A549 (cell line): ENCODE results near the gene NAP1L4. TPM values are rescaled to one million over a fixed set of nuclear protein-coding genes. Genes with fewer than 3 reads are reported as not detected.
A peak's percentile ranks its signal among the peaks of the same experiment; 100 is the strongest.

Experiments used
- ATOH8 ChIP-seq: fragments of 250-450 bp; sonication (Bioruptor Pico); IDR thresholded peaks from 2 replicates; pipeline ENCODE4 v1.5.0; 2020; ENCODE audit warnings: low read depth, mild to moderate bottlenecking, moderate library complexity
- BCL3 ChIP-seq: fragments of >200 bp; sonication (Bioruptor Twin); formaldehyde crosslinking; IDR thresholded peaks from 3 replicates; pipeline ENCODE4 v1.6.1; 2016
- CBX2 ChIP-seq: fragments of 200-600 bp; sonication (generic); IDR thresholded peaks from 2 replicates; pipeline ENCODE4 v1.6.1; 2016; ENCODE audit warnings: low read depth, mild to moderate bottlenecking, borderline replicate concordance
- CEBPB ChIP-seq, 2 experiments: fragments of >200 bp in 1 of 2; sonication (Bioruptor Twin) in 1 of 2; formaldehyde crosslinking in 1 of 2; IDR thresholded peaks; 2 replicates each; pipeline ENCODE4 v1.6.1; 2012 to 2016
- CHD2 ChIP-seq: fragments of 150-350 bp; IDR thresholded peaks from 2 replicates; pipeline ENCODE4 v1.6.1; 2014; ENCODE audit warnings: low read length; ENCODE audit not compliant: partially characterized antibody
- CHD4 ChIP-seq: fragments of 200-600 bp; sonication (generic); IDR thresholded peaks from 2 replicates; pipeline ENCODE4 v1.6.1; 2016; ENCODE audit warnings: antibody characterized with exemption, mild to moderate bottlenecking, borderline replicate concordance
- EHF ChIP-seq: fragments of 250-450 bp; sonication (Bioruptor Pico); IDR thresholded peaks from 2 replicates; pipeline ENCODE4 v1.5.0; 2020; ENCODE audit warnings: mild to moderate bottlenecking
- EHMT2 ChIP-seq: fragments of 200-600 bp; sonication (generic); IDR thresholded peaks from 2 replicates; pipeline ENCODE4 v1.6.1; 2016; ENCODE audit warnings: antibody characterized with exemption, low read depth, mild to moderate bottlenecking, moderate library complexity
- ESRRA ChIP-seq: fragments of 150-350 bp; IDR thresholded peaks from 2 replicates; pipeline ENCODE4 v1.6.1; 2014; ENCODE audit warnings: mild to moderate bottlenecking, low read length, borderline replicate concordance
- FOSB ChIP-seq: fragments of 250-450 bp; sonication (Bioruptor Pico); IDR thresholded peaks from 2 replicates; pipeline ENCODE4 v1.5.0; 2020; ENCODE audit warnings: mild to moderate bottlenecking, moderate library complexity
- FOSL2 ChIP-seq, 2 experiments: fragments of 450-650 bp in 1 of 2; fragments of >200 bp in 1 of 2; sonication (Bioruptor Twin) in 1 of 2; formaldehyde crosslinking; IDR thresholded peaks; 2 replicates each; pipeline versions ENCODE4 v1.5.0 to v1.6.1; 2016 to 2020; ENCODE audit warnings: mild to moderate bottlenecking in 1 of 2, moderate library complexity in 1 of 2
- FOXS1 ChIP-seq: fragments of 250-450 bp; sonication (Bioruptor Pico); IDR thresholded peaks from 2 replicates; pipeline ENCODE4 v1.5.0; 2020; ENCODE audit warnings: mild to moderate bottlenecking, moderate library complexity
- GATA3 ChIP-seq: IDR thresholded peaks from 2 replicates; pipeline ENCODE4 v1.6.1; 2012; ENCODE audit warnings: borderline replicate concordance
- HDAC2 ChIP-seq: fragments of 200-600 bp; sonication (generic); IDR thresholded peaks from 2 replicates; pipeline ENCODE4 v1.6.1; 2016
- HES2 ChIP-seq: fragments of >200 bp; sonication (Bioruptor Twin); formaldehyde crosslinking; IDR thresholded peaks from 2 replicates; pipeline ENCODE4 v1.6.1; 2016
- HMGXB4 ChIP-seq: fragments of 250-450 bp; sonication (Bioruptor Pico); IDR thresholded peaks from 2 replicates; pipeline ENCODE4 v1.5.0; 2021; ENCODE audit warnings: mild to moderate bottlenecking, moderate library complexity, borderline replicate concordance
- HOXA7 ChIP-seq: fragments of 250-450 bp; sonication (Bioruptor Pico); IDR thresholded peaks from 2 replicates; pipeline ENCODE4 v1.5.0; 2020; ENCODE audit warnings: mild to moderate bottlenecking, moderate library complexity
- HOXB13 ChIP-seq: fragments of 250-450 bp; sonication (Bioruptor Pico); IDR thresholded peaks from 2 replicates; pipeline ENCODE4 v1.5.0; 2020; ENCODE audit warnings: low read depth, mild to moderate bottlenecking, moderate library complexity
- HOXB5 ChIP-seq: fragments of 250-450 bp; sonication (Bioruptor Pico); IDR thresholded peaks from 2 replicates; pipeline ENCODE4 v1.5.0; 2020; ENCODE audit warnings: mild to moderate bottlenecking, moderate library complexity
- JUNB ChIP-seq: fragments of >200 bp; sonication (Bioruptor Twin); formaldehyde crosslinking; IDR thresholded peaks from 2 replicates; pipeline ENCODE4 v1.6.1; 2016
- MAFK ChIP-seq: fragments of 450-650 bp; IDR thresholded peaks from 2 replicates; pipeline ENCODE4 v1.6.1; 2014; ENCODE audit not compliant: partially characterized antibody
- MAX ChIP-seq: IDR thresholded peaks from 2 replicates; pipeline ENCODE4 v1.6.1; 2012
- MYC ChIP-seq: IDR thresholded peaks from 2 replicates; pipeline ENCODE4 v1.6.1; 2012; ENCODE audit warnings: mild to moderate bottlenecking, inconsistent platforms, low read length, improper control_type of control experiment, borderline replicate concordance
- NFE2L2 ChIP-seq: fragments of 150-350 bp; conservative IDR thresholded peaks from 2 replicates; pipeline ENCODE4 v1.6.1; 2014; ENCODE audit warnings: low read length
- NPAS2 ChIP-seq: fragments of 250-450 bp; sonication (Bioruptor Pico); IDR thresholded peaks from 2 replicates; pipeline ENCODE4 v1.8.0; 2022; ENCODE audit warnings: mild to moderate bottlenecking, moderate library complexity, borderline replicate concordance
- NR3C1 ChIP-seq: fragments of >200 bp; sonication (Bioruptor Twin); formaldehyde crosslinking; IDR thresholded peaks from 3 replicates; pipeline ENCODE4 v1.6.1; 2017
- PBX3 ChIP-seq: IDR thresholded peaks from 2 replicates; pipeline ENCODE4 v1.6.1; 2012
- PHF8 ChIP-seq: fragments of 200-600 bp; sonication (generic); IDR thresholded peaks from 2 replicates; pipeline ENCODE4 v1.6.1; 2016; ENCODE audit warnings: low read depth, mild to moderate bottlenecking, antibody characterized with exemption, moderate library complexity, borderline replicate concordance
- POLR2A ChIP-seq: IDR thresholded peaks from 2 replicates; pipeline ENCODE4 v1.6.1; 2012; ENCODE audit warnings: mild to moderate bottlenecking, low read length
- POLR2AphosphoS2 ChIP-seq: conservative IDR thresholded peaks from 2 replicates; pipeline ENCODE4 v1.6.1; 2012; ENCODE audit warnings: low read length, improper control_type of control experiment, inconsistent platforms
- RAD21 ChIP-seq, 2 experiments: fragments of >200 bp in 1 of 2; sonication (Bioruptor Twin) in 1 of 2; formaldehyde crosslinking in 1 of 2; IDR thresholded peaks in 1 of 2; conservative IDR thresholded peaks in 1 of 2; 2 replicates in 1 of 2; 3 replicates in 1 of 2; pipeline ENCODE4 v1.6.1; 2012 to 2018; ENCODE audit warnings: inconsistent platforms in 1 of 2
- RCOR1 ChIP-seq: fragments of 150-350 bp; IDR thresholded peaks from 2 replicates; pipeline ENCODE4 v1.6.1; 2014; ENCODE audit warnings: antibody characterized with exemption, low read length, low read depth
- RFX5 ChIP-seq: fragments of 450-650 bp; IDR thresholded peaks from 2 replicates; pipeline ENCODE4 v1.7.1; 2014; ENCODE audit warnings: antibody characterized with exemption, mild to moderate bottlenecking, moderate library complexity
- RNF2 ChIP-seq: fragments of 200-600 bp; sonication (generic); IDR thresholded peaks from 2 replicates; pipeline ENCODE4 v1.6.1; 2016; ENCODE audit warnings: low read depth, mild to moderate bottlenecking, antibody characterized with exemption, moderate library complexity, borderline replicate concordance
- SREBF2 ChIP-seq: fragments of 450-650 bp; IDR thresholded peaks from 2 replicates; pipeline ENCODE4 v1.6.1; 2014; ENCODE audit warnings: mild to moderate bottlenecking, moderate library complexity
- TFCP2L1 ChIP-seq: fragments of 250-450 bp; sonication (Bioruptor Pico); IDR thresholded peaks from 2 replicates; pipeline ENCODE4 v1.5.0; 2021; ENCODE audit warnings: mild to moderate bottlenecking
- TP53 ChIP-seq: fragments of 250-450 bp; sonication (Bioruptor Pico); IDR thresholded peaks from 2 replicates; pipeline ENCODE4 v1.5.0; 2021; ENCODE audit warnings: mild to moderate bottlenecking, moderate library complexity
- ZNF302 ChIP-seq: fragments of 250-450 bp; sonication (Bioruptor Pico); IDR thresholded peaks from 2 replicates; pipeline ENCODE4 v1.9.0; 2021; ENCODE audit warnings: inconsistent platforms, mild to moderate bottlenecking, moderate library complexity
- ZSCAN20 ChIP-seq: fragments of 250-450 bp; sonication (Bioruptor Pico); IDR thresholded peaks from 2 replicates; pipeline ENCODE4 v1.8.0; 2022; ENCODE audit warnings: mild to moderate bottlenecking, moderate library complexity
- polyA plus RNA-seq, 4 experiments: library from polyadenylated mRNA; depleted of rRNA in 3 of 4; stranded (reverse); fragments of >200 nt; fragmentation: RNase III in 1 of 4; extraction: RNeasy Plus Mini Kit Qiagen cat#74134 plus additional on column Dnase treatment in 1 of 4; gene quantifications; 2 replicates in 3 of 4; 3 replicates in 1 of 4; pipeline ENCODE4 v1.2.3, GENCODE V29; 2011 to 2017

Gene NAP1L4
- polyA plus RNA-seq, 2 of the 4 experiments (the other 2 are of a cell fraction) = 132 to 148 TPM

GRCh38 chr11:2928605-2929530 lies 63.3 kb downstream of the NAP1L4 start, which contains the start of gene PHLDA2 (continued):
- peak; percentile 87 for TF ChIP-seq MYC
- TF ChIP-seq POLR2A = peak; percentile 99
- TF ChIP-seq RFX5 = no peak
- no peak for TF ChIP-seq RCOR1
- TF ChIP-seq RAD21 (conservative IDR thresholded peaks at IDR 0.05 in 1 of 2, IDR thresholded peaks at IDR 0.05 in 1 of 2) = peak in 1 of 2 experiments; percentile 17; a peak in 1 of 5 replicates
- TF ChIP-seq PHF8 = peak; percentile 81
- no peak for TF ChIP-seq HOXB5
- TF ChIP-seq JUNB = no peak
- no peak for TF ChIP-seq ESRRA
- no peak for TF ChIP-seq CBX2
- no peak for TF ChIP-seq SREBF2
- TF ChIP-seq CEBPB (IDR thresholded peaks at IDR 0.05) = no peak
- TF ChIP-seq FOXS1 = no peak
- TF ChIP-seq HOXA7 (CRISPR knock-in tag) = 0 out of 2 replicates have a peak, but pooled peaks have one; percentile 65
- TF ChIP-seq NPAS2 (CRISPR knock-in tag) = no peak
- TF ChIP-seq GATA3 = peak; percentile 29; the same call in 1 of the 2 replicates
- TF ChIP-seq TFCP2L1 = peak; percentile 84
- no peak for TF ChIP-seq CHD4
- TF ChIP-seq HOXB13 (CRISPR knock-in tag) = no peak
- TF ChIP-seq EHMT2 = no peak
- TF ChIP-seq POLR2AphosphoS2 = no peak
- TF ChIP-seq ATOH8 (CRISPR knock-in tag) = no peak
- no peak for TF ChIP-seq ZNF302 (CRISPR knock-in tag)
- TF ChIP-seq PBX3 = no peak
- TF ChIP-seq TP53 (CRISPR knock-in tag) = no peak
- TF ChIP-seq CHD2 = no peak
- TF ChIP-seq FOSB (CRISPR knock-in tag) = 0 out of 2 replicates have a peak, but pooled peaks have one; percentile 60
- TF ChIP-seq HMGXB4 = no peak; the same call in 1 of the 2 replicates
- peak; percentile 31; the same call in 1 of the 2 replicates for TF ChIP-seq RNF2
- no peak for TF ChIP-seq NR3C1
- TF ChIP-seq FOSL2 (IDR thresholded peaks at IDR 0.05) = no peak
- TF ChIP-seq FOSL2 (CRISPR knock-in tag; IDR thresholded peaks at IDR 0.05) = no peak
- no peak for TF ChIP-seq ZSCAN20 (CRISPR knock-in tag)
- no peak for TF ChIP-seq HDAC2
- no peak for TF ChIP-seq NFE2L2
- peak; percentile 93 for TF ChIP-seq BCL3
- no peak for TF ChIP-seq MAFK
- no peak for TF ChIP-seq HES2
- peak; percentile 91 for TF ChIP-seq MAX
- no peak for TF ChIP-seq EHF (CRISPR knock-in tag)
